ENCODE measurements around the gene MMP24OS. TPM values are rescaled to one million over a fixed set of nuclear protein-coding genes. Genes with fewer than 3 reads are reported as not detected.
"Not testable (repeated sequence)": the region's sequence is repeated elsewhere in the genome, so short reads cannot be mapped to it uniquely, and the experiment has no call there.

Gene MMP24OS
- total and polyA plus RNA-seq, 3 donors from 2014 or later, result 16.4 to 45.9 (median 35.1) TPM

- no peak for TF ChIP-seq POLR2A (IDR thresholded peaks at IDR 0.05)
- no peak for TF ChIP-seq CTCF (IDR thresholded peaks at IDR 0.05)
- Histone ChIP-seq H3K36me3 (ENCODE audit: low read depth, missing control alignments) (no peaks in the 10 kb centered on the region), H3K4me1 (no peaks in the 10 kb centered on the region), H3K9me3 (no peaks in the 10 kb centered on the region), H3K27ac (no peak overlapping the region), H3K4me3 (no peak overlapping the region), H3K27me3 (no peaks in the 10 kb centered on the region)
- no peak for DNase-seq
- intact Hi-C loops (cut with DNase I; ENCODE audit: low total_unique reads), result no loop called here
- WGBS, 2 donors, result 67 to 78% methylated on average over 1 of the region's 1 CpG
These were observed 13.2 kb downstream of the MMP24OS start for GRCh38 chr20:35264755-35265154.

GRCh38 chr20:35263532-35264341 is 14.2 kb downstream of the MMP24OS start:
- Histone ChIP-seq H3K4me3 (no peak overlapping the region), H3K27me3 (no peaks in the 10 kb centered on the region), H3K9me3 (no peaks in the 10 kb centered on the region), H3K4me1 (no peaks in the 10 kb centered on the region), H3K36me3 (ENCODE audit: low read depth, missing control alignments) (no peaks in the 10 kb centered on the region), H3K27ac (no peak overlapping the region)
- 74 to 75% methylated on average over 2 to 17 of the region's 17 CpGs for WGBS, 2 donors
- intact Hi-C loops (cut with DNase I; ENCODE audit: low total_unique reads), result no loop called here
- no peak for DNase-seq
- TF ChIP-seq CTCF (IDR thresholded peaks at IDR 0.05) (no peak), POLR2A (IDR thresholded peaks at IDR 0.05) (no peak)

GRCh38 chr20:35262731-35263531 is 15.0 kb downstream of the MMP24OS start:
- DNase-seq; intact Hi-C loops (cut with DNase I; ENCODE audit: low total_unique reads); H3K9me3 ChIP-seq; H3K4me1 ChIP-seq; H3K36me3 ChIP-seq (ENCODE audit: low read depth, missing control alignments); H3K27ac ChIP-seq; H3K27me3 ChIP-seq; H3K4me3 ChIP-seq: not testable (repeated sequence)
- WGBS, 2 donors, result 63 to 79% methylated on average over 5 of the region's 8 CpGs

GRCh38 chr20:35262321-35262720 is 15.6 kb downstream of the MMP24OS start:
- intact Hi-C loops (cut with DNase I; ENCODE audit: low total_unique reads); DNase-seq; H3K27me3 ChIP-seq; H3K4me3 ChIP-seq; H3K9me3 ChIP-seq; H3K4me1 ChIP-seq; H3K27ac ChIP-seq; H3K36me3 ChIP-seq (ENCODE audit: low read depth, missing control alignments): not testable (repeated sequence)
- WGBS, 2 donors, result 83 to 93% methylated on average over 7 of the region's 10 CpGs

- Histone ChIP-seq H3K9me3 (no peaks in the 10 kb centered on the region), H3K4me3 (no peak overlapping the region), H3K36me3 (ENCODE audit: low read depth, missing control alignments) (no peaks in the 10 kb centered on the region), H3K27ac (no peak overlapping the region), H3K4me1 (no peaks in the 10 kb centered on the region), H3K27me3 (no peaks in the 10 kb centered on the region)
- no peak for DNase-seq
- 90 to 100% methylated on average over 1 to 6 of the region's 6 CpGs for WGBS, 2 donors
- TF ChIP-seq CTCF (IDR thresholded peaks at IDR 0.05) (no peak), POLR2A (IDR thresholded peaks at IDR 0.05) (no peak)
- intact Hi-C loops (cut with DNase I; ENCODE audit: low total_unique reads), result no loop called here
These were observed 17.5 kb downstream of the MMP24OS start for GRCh38 chr20:35260426-35260825.
